NB4 (cell line): ENCODE results near the gene CTCF.

Experiments used
- MYC ChIP-seq: IDR thresholded peaks from 2 replicates; pipeline ENCODE4 v1.6.1; 2011; ENCODE audit warnings: low read depth, low read length
- POLR2A ChIP-seq: IDR thresholded peaks from 2 replicates; pipeline ENCODE4 v1.6.1; 2011; ENCODE audit warnings: mild to moderate bottlenecking; ENCODE audit not compliant: insufficient read length; ENCODE audit errors: extremely low read depth
- TF ChIP-seq, protein P1 (sequence below): IDR thresholded peaks from one replicate; pipeline ENCODE4 v1.5.1; 2012; ENCODE audit warnings: low read depth, low read length
- TF ChIP-seq, protein P2 (sequence below): IDR thresholded peaks from 2 replicates; pipeline ENCODE4 v1.6.1; 2011; ENCODE audit warnings: low read depth, low read length

GRCh38 chr16:67644038-67644437, 81.7 kb downstream of the CTCF start:
- no peak for TF ChIP-seq POLR2A
- TF ChIP-seq, protein P1, sequence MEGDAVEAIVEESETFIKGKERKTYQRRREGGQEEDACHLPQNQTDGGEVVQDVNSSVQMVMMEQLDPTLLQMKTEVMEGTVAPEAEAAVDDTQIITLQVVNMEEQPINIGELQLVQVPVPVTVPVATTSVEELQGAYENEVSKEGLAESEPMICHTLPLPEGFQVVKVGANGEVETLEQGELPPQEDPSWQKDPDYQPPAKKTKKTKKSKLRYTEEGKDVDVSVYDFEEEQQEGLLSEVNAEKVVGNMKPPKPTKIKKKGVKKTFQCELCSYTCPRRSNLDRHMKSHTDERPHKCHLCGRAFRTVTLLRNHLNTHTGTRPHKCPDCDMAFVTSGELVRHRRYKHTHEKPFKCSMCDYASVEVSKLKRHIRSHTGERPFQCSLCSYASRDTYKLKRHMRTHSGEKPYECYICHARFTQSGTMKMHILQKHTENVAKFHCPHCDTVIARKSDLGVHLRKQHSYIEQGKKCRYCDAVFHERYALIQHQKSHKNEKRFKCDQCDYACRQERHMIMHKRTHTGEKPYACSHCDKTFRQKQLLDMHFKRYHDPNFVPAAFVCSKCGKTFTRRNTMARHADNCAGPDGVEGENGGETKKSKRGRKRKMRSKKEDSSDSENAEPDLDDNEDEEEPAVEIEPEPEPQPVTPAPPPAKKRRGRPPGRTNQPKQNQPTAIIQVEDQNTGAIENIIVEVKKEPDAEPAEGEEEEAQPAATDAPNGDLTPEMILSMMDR: no peak
- TF ChIP-seq MYC: no peak
- TF ChIP-seq, protein P2, sequence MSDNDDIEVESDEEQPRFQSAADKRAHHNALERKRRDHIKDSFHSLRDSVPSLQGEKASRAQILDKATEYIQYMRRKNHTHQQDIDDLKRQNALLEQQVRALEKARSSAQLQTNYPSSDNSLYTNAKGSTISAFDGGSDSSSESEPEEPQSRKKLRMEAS: no peak
